NT2/D1 (cell line): ENCODE data around the gene ERGIC3.

Source experiments
- DNase-seq: peaks from one replicate; pipeline ENCODE4 v3.0.0-alpha.2; 2011; ENCODE audit warnings: low read depth, low spot score
- H3K27me3 ChIP-seq: 2 replicates; pipeline ENCODE4 v1.6.0; 2011; ENCODE audit warnings: mild to moderate bottlenecking; ENCODE audit not compliant: insufficient read length, insufficient read depth
- H3K36me3 ChIP-seq: 2 replicates; pipeline ENCODE4 v1.6.1; 2011; ENCODE audit warnings: mild to moderate bottlenecking, low read length, mixed read lengths; ENCODE audit not compliant: insufficient read depth, insufficient read length
- H3K4me1 ChIP-seq: 2 replicates; pipeline ENCODE4 v1.5.1; 2011; ENCODE audit not compliant: insufficient read depth, insufficient read length
- H3K4me3 ChIP-seq: 2 replicates; pipeline ENCODE4 v1.5.1; 2011; ENCODE audit warnings: low read depth; ENCODE audit not compliant: insufficient read length
- H3K9ac ChIP-seq: 2 replicates; pipeline ENCODE4 v1.6.0; 2011; ENCODE audit warnings: low read depth; ENCODE audit not compliant: insufficient read length
- H3K9me3 ChIP-seq: 2 replicates; pipeline ENCODE4 v1.5.1; 2011; ENCODE audit warnings: mild to moderate bottlenecking, low read length; ENCODE audit not compliant: insufficient read depth
- SUZ12 ChIP-seq: IDR thresholded peaks from 2 replicates; pipeline ENCODE4 v1.6.1; 2011; ENCODE audit not compliant: insufficient read length, insufficient read depth; ENCODE audit errors: extremely low read depth
- YY1 ChIP-seq: IDR thresholded peaks from 2 replicates; pipeline ENCODE4 v1.6.1; 2011; ENCODE audit not compliant: insufficient read length, insufficient read depth
- ZNF274 ChIP-seq: IDR thresholded peaks from 2 replicates; pipeline ENCODE4 v1.6.1; 2011; ENCODE audit warnings: mild to moderate bottlenecking, low read depth, low read length

The ERGIC3 gene

DNA sequence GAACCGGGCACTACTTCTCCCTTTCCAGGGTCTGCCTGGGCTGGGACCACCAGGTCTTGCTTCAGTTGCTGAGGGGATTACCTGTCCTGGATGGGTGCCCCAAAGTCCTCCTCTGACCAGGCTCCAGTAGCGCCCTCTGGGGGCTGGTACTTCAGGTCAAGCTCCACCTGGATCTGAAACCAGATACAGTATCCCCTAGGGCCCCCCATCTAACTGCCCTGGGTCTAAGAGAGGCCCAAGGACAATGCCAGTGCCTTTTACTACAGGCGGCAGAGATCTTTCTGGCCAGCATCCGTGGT lies 62.5 kb downstream of the ERGIC3 start:
- no peak for DNase-seq
- no peaks in the 10 kb centered on the region for H3K9me3 ChIP-seq
- no peaks in the 10 kb centered on the region for H3K36me3 ChIP-seq
- H3K27me3 ChIP-seq: peaks cover 44% of the 10 kb centered on the region
- H3K4me1 ChIP-seq: peaks cover 13% of the 10 kb centered on the region
- H3K9ac ChIP-seq: no peak overlapping the region
- H3K4me3 ChIP-seq: no peak overlapping the region
- TF ChIP-seq SUZ12 (no peak), ZNF274 (no peak), YY1 (no peak)

DNA sequence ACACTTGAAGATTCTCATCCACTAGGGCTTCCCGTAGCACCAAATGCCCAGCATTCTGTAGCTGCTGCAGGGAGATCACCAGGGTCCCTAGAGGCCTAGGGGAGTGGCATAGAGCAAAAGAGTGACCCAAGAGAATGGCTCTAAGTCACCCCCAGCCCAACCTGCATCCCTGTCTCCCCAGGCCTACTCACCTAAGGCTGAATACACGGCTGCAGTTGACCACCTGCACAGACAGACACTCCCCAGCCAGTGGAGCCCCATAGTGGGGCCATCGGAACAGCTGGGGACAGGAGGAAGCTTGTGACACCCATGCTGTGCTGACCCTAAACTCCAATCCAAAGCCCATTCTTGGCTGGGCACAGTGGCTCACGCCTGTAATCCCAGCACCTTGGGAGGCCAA lies 64.2 kb downstream of the ERGIC3 start:
- Histone ChIP-seq H3K27me3 (peaks cover 29% of the 10 kb centered on the region), H3K4me3 (no peak overlapping the region), H3K36me3 (no peaks in the 10 kb centered on the region), H3K9ac (no peak overlapping the region), H3K9me3 (no peaks in the 10 kb centered on the region), H3K4me1 (peaks cover 14% of the 10 kb centered on the region)
- no peak for DNase-seq
- no peak for TF ChIP-seq ZNF274
- TF ChIP-seq YY1: no peak
- no peak for TF ChIP-seq SUZ12
